HG03196 (cell line): ENCODE data around the gene RHBDL1.

Experiments used
- ATAC-seq: cut with Tn5 transposase; IDR thresholded peaks from one replicate; pipeline ENCODE4 v1.9.1; 2021; ENCODE audit not compliant: unreplicated experiment

The RHBDL1 gene

GRCh38 chr16:716768-717325 lies 41.4 kb downstream of the RHBDL1 start:
- no peak for ATAC-seq

- no peak for ATAC-seq
Observed at GRCh38 chr16:717450-718245, 42.2 kb downstream of the RHBDL1 start.

GRCh38 chr16:718389-718788 lies 42.9 kb downstream of the RHBDL1 start:
- no peak for ATAC-seq

GRCh38 chr16:718922-719321 lies 43.5 kb downstream of the RHBDL1 start:
- no peak for ATAC-seq

- no peak for ATAC-seq
Observed at GRCh38 chr16:719815-720446, 44.5 kb downstream of the RHBDL1 start.

- ATAC-seq = peak; percentile 8
Observed at GRCh38 chr16:720447-720989, 45.0 kb downstream of the RHBDL1 start.

- ATAC-seq = peak; percentile 59
Observed at GRCh38 chr16:720990-721764, 45.7 kb downstream of the RHBDL1 start, which contains the start of gene ANTKMT. Gene ANTKMT, plus strand, starts transcription at chr16:721146. Its CDS starts 129 bp downstream, at chr16:721275.

- ATAC-seq = no peak
Observed at GRCh38 chr16:721765-722540, 46.5 kb downstream of the RHBDL1 start.

GRCh38 chr16:722835-723633 lies 47.6 kb downstream of the RHBDL1 start:
- no peak for ATAC-seq

- ATAC-seq = no peak
Observed at GRCh38 chr16:723695-724094, 48.2 kb downstream of the RHBDL1 start.

- no peak for ATAC-seq
Observed at GRCh38 chr16:724188-725040, 48.9 kb downstream of the RHBDL1 start.

- no peak for ATAC-seq
Observed at GRCh38 chr16:725041-725376, 49.5 kb downstream of the RHBDL1 start.

- ATAC-seq = no peak
Observed at GRCh38 chr16:725463-726187, 50.2 kb downstream of the RHBDL1 start.

- no peak for ATAC-seq
Observed at GRCh38 chr16:726188-726437, 50.6 kb downstream of the RHBDL1 start.

GRCh38 chr16:726438-727290 lies 51.2 kb downstream of the RHBDL1 start, which contains the start of the genes CCDC78 and HAGHL:
Gene CCDC78, minus strand, starts transcription at chr16:726443. Its CDS starts 76 bp downstream, at chr16:726367.
Gene HAGHL, plus strand, starts transcription at chr16:727106. Its CDS starts 404 bp downstream, at chr16:727510.
- ATAC-seq = no peak

GRCh38 chr16:727291-727977 lies 52.0 kb downstream of the RHBDL1 start:
- no peak for ATAC-seq
